PC-3 (cell line): Measurements from ENCODE around the gene ZRANB3. TPM values are rescaled to one million over a fixed set of nuclear protein-coding genes. Genes with fewer than 3 reads are reported as not detected.
"Not testable (repeated sequence)": the region's sequence is repeated elsewhere in the genome, so short reads cannot be mapped to it uniquely, and the experiment has no call there.

Source experiments
- ATAC-seq: fragments of 200-7000 bp; cut with Tn5 transposase; 2 replicates; pipeline ENCODE4 v1.9.1; 2020; ENCODE audit warnings: mild to moderate bottlenecking, moderate library complexity
- BruUV-seq: library from RNA; stranded (reverse); fragments of 400-500 nt; replicated peaks from 2 replicates; lab custom pipeline; 2021; lab: Mats Ljungman, UMichigan
- CTCF ChIA-PET: fragments of 300-600 bp; sonication (Branson Sonifier 250); formaldehyde crosslinking; loops from one replicate; lab custom pipeline; 2022; ENCODE audit warnings: antibody characterized with exemption; lab: Charles Lee
- POLR2A ChIA-PET: fragments of 300-600 bp; sonication (Branson Sonifier 250); formaldehyde crosslinking; loops from one replicate; lab custom pipeline; 2022; ENCODE audit warnings: antibody characterized with exemption; ENCODE audit not compliant: unreplicated experiment; lab: Charles Lee
- DNase-seq: peaks from one replicate; pipeline ENCODE4 v3.0.0-alpha.2; 2015
- H2AFZ ChIP-seq: fragments of 300-600 bp; sonication (generic); 2 replicates; pipeline ENCODE4 v1.6.0; 2016; ENCODE audit warnings: antibody characterized with exemption, low read length
- H3F3A ChIP-seq: fragments of 300-600 bp; sonication (generic); one replicate; pipeline ENCODE4 v1.6.0; 2017; ENCODE audit warnings: antibody characterized with exemption, low read length, control low read depth, mild to moderate bottlenecking; ENCODE audit not compliant: unreplicated experiment
- H3K27ac ChIP-seq: fragments of 300-600 bp; sonication (generic); 2 replicates; pipeline ENCODE4 v1.5.1; 2016; ENCODE audit warnings: mild to moderate bottlenecking, low read length
- H3K27me3 ChIP-seq: fragments of 300-600 bp; sonication (generic); 2 replicates; pipeline ENCODE4 v1.6.1; 2016; ENCODE audit warnings: low read length, mixed read lengths
- H3K36me3 ChIP-seq: fragments of 300-600 bp; sonication (generic); 2 replicates; pipeline ENCODE4 v1.6.1; 2016; ENCODE audit warnings: low read depth, mixed run types, low read length, mixed read lengths
- H3K4me1 ChIP-seq: fragments of 300-600 bp; sonication (generic); 2 replicates; pipeline ENCODE4 v1.5.1; 2016; ENCODE audit warnings: low read length; ENCODE audit not compliant: insufficient read depth
- H3K4me2 ChIP-seq: fragments of 300-600 bp; sonication (generic); 2 replicates; pipeline ENCODE4 v1.6.0; 2016; ENCODE audit warnings: low read length
- H3K4me3 ChIP-seq: fragments of 300-600 bp; sonication (generic); 2 replicates; pipeline ENCODE4 v1.5.1; 2016; ENCODE audit warnings: mild to moderate bottlenecking, low read length, mixed read lengths
- H3K79me2 ChIP-seq: fragments of 300-600 bp; sonication (generic); 2 replicates; pipeline ENCODE4 v1.6.1; 2017; ENCODE audit warnings: low read length, mixed read lengths
- H3K9ac ChIP-seq: fragments of 300-600 bp; sonication (generic); 2 replicates; pipeline ENCODE4 v1.6.0; 2016; ENCODE audit warnings: mild to moderate bottlenecking, low read length
- H3K9me2 ChIP-seq: fragments of 300-600 bp; sonication (generic); replicated peaks from 2 replicates; pipeline ENCODE4 v1.6.1; 2016; ENCODE audit warnings: mixed run types, low read length, mixed read lengths
- H3K9me3 ChIP-seq: fragments of 300-600 bp; sonication (generic); 2 replicates; pipeline ENCODE4 v1.6.1; 2016; ENCODE audit warnings: low read length, mixed read lengths
- H4K20me1 ChIP-seq: fragments of 300-600 bp; sonication (generic); 2 replicates; pipeline ENCODE4 v1.6.1; 2016; ENCODE audit warnings: low read length, mixed read lengths
- CTCF ChIP-seq: fragments of 300-600 bp; sonication (generic); conservative IDR thresholded peaks from 2 replicates; pipeline ENCODE4 v1.5.1; 2017; ENCODE audit warnings: antibody characterized with exemption, low read depth, mild to moderate bottlenecking, low read length
- EZH2 ChIP-seq: fragments of 300-600 bp; sonication (generic); IDR thresholded peaks from one replicate; pipeline ENCODE4 v1.6.1; 2017; ENCODE audit warnings: antibody characterized with exemption, mild to moderate bottlenecking, low read length; ENCODE audit not compliant: unreplicated experiment
- EZH2phosphoT487 ChIP-seq: fragments of 300-600 bp; sonication (generic); IDR thresholded peaks from 2 replicates; pipeline ENCODE4 v1.6.1; 2018; ENCODE audit warnings: mild to moderate bottlenecking, antibody characterized with exemption, low read length, borderline replicate concordance
- intact Hi-C: fragments of 100-400 bp; cut with micrococcal nuclease; formaldehyde crosslinking; loops from 2 replicates; pipeline ENCODE4 v1.9.0; 2023
- total RNA-seq: library from RNA; depleted of rRNA; stranded (reverse); fragments of >200 nt; gene quantifications from 2 replicates; pipeline ENCODE4 v1.2.3, GENCODE V29; 2014

The ZRANB3 gene
- total RNA-seq, 1 experiment from 2014 or later = 8.6 TPM

- TF ChIP-seq EZH2 (no peak), CTCF (no peak), EZH2phosphoT487 (no peak)
- H3K9me3 ChIP-seq = no peaks in the 10 kb centered on the region
- no peaks in the 10 kb centered on the region for H3K36me3 ChIP-seq
- no peaks in the 10 kb centered on the region; the same call in 1 of the 2 replicates for H4K20me1 ChIP-seq
- no peak overlapping the region for H3K9ac ChIP-seq
- BruUV-seq = no TSS peak
- intact Hi-C loops = no loop called here
- H3K4me1 ChIP-seq = no peaks in the 10 kb centered on the region
- H3K9me2 ChIP-seq = no peaks in the 10 kb centered on the region
- H3K79me2 ChIP-seq = peaks cover 53% of the 10 kb centered on the region
- no peak overlapping the region for H2AFZ ChIP-seq
- DNase-seq = no peak
- ChIA-PET POLR2A (no interaction called here), CTCF (no interaction called here)
- H3F3A ChIP-seq = no peaks in the 10 kb centered on the region
- H3K27me3 ChIP-seq = no peaks in the 10 kb centered on the region
- H3K4me3 ChIP-seq = no peak overlapping the region
- H3K27ac ChIP-seq = no peak overlapping the region
- H3K4me2 ChIP-seq = no peak overlapping the region
- ATAC-seq = no peak
These were observed 20.3 kb upstream of the ZRANB3 start for GRCh38 chr2:135551356-135551755.

GRCh38 chr2:135547311-135547710, 16.3 kb upstream of the ZRANB3 start:
- no peaks in the 10 kb centered on the region for H4K20me1 ChIP-seq
- no peaks in the 10 kb centered on the region for H3K9me3 ChIP-seq
- ChIA-PET POLR2A (no interaction called here), CTCF (no interaction called here)
- no peaks in the 10 kb centered on the region for H3K36me3 ChIP-seq
- H3K27ac ChIP-seq = no peak overlapping the region
- no peak overlapping the region for H3K4me2 ChIP-seq
- TF ChIP-seq EZH2phosphoT487 = no peak
- no peak for TF ChIP-seq EZH2
- TF ChIP-seq CTCF = no peak
- H3K4me3 ChIP-seq = no peak overlapping the region
- no peaks in the 10 kb centered on the region for H3K9me2 ChIP-seq
- DNase-seq (no peak), ATAC-seq (no peak)
- intact Hi-C loops = no loop called here
- no peaks in the 10 kb centered on the region for H3K27me3 ChIP-seq
- H3K4me1 ChIP-seq = no peaks in the 10 kb centered on the region
- BruUV-seq = no TSS peak
- H3F3A ChIP-seq = no peaks in the 10 kb centered on the region
- peaks cover 33% of the 10 kb centered on the region for H3K79me2 ChIP-seq
- no peak overlapping the region for H3K9ac ChIP-seq
- no peak overlapping the region for H2AFZ ChIP-seq

- TF ChIP-seq CTCF (no peak), EZH2phosphoT487 (no peak), EZH2 (no peak)
- CTCF ChIA-PET = no interaction called here
- H3K27ac ChIP-seq = no peak overlapping the region
- H2AFZ ChIP-seq = no peak overlapping the region
- POLR2A ChIA-PET = no interaction called here
- H3K4me2 ChIP-seq = no peak overlapping the region
- no peaks in the 10 kb centered on the region for H3K4me1 ChIP-seq
- no peaks in the 10 kb centered on the region for H3K9me3 ChIP-seq
- intact Hi-C loops = no loop called here
- H4K20me1 ChIP-seq = no peaks in the 10 kb centered on the region
- no peak for DNase-seq
- H3K27me3 ChIP-seq = no peaks in the 10 kb centered on the region
- no peaks in the 10 kb centered on the region for H3K9me2 ChIP-seq
- no peaks in the 10 kb centered on the region for H3K36me3 ChIP-seq
- H3K9ac ChIP-seq = no peak overlapping the region
- H3F3A ChIP-seq = no peaks in the 10 kb centered on the region
- peaks cover 35% of the 10 kb centered on the region for H3K79me2 ChIP-seq
- no peak for ATAC-seq
- H3K4me3 ChIP-seq = no peak overlapping the region
- BruUV-seq = no TSS peak
These were observed 15.4 kb upstream of the ZRANB3 start for GRCh38 chr2:135546436-135546835.

- Histone ChIP-seq H4K20me1 (0 out of 2 replicates have a peak, but pooled peaks cover 10% of the 10 kb centered on the region), H3K79me2 (peaks cover 82% of the 10 kb centered on the region), H3K4me1 (peaks cover 18% of the 10 kb centered on the region), H3K4me2 (peak overlapping the region; percentile 86)
- H3K4me3 ChIP-seq, H3K27me3 ChIP-seq, ATAC-seq, H3K9me3 ChIP-seq, BruUV-seq, CTCF ChIA-PET, H3F3A ChIP-seq, H3K36me3 ChIP-seq, DNase-seq, H2AFZ ChIP-seq, H3K9ac ChIP-seq, H3K27ac ChIP-seq, H3K9me2 ChIP-seq, POLR2A ChIA-PET: not testable (repeated sequence)
- intact Hi-C loops = loop anchor here (2.0 to 5.0 kb wide), 2 partner anchors 61 to 129 kb away; no protein-coding TSS in a partner anchor
These were observed 2.5 kb upstream of the ZRANB3 start for GRCh38 chr2:135533545-135533944.
